ENCODE data around the gene YTHDC1.

DNA sequence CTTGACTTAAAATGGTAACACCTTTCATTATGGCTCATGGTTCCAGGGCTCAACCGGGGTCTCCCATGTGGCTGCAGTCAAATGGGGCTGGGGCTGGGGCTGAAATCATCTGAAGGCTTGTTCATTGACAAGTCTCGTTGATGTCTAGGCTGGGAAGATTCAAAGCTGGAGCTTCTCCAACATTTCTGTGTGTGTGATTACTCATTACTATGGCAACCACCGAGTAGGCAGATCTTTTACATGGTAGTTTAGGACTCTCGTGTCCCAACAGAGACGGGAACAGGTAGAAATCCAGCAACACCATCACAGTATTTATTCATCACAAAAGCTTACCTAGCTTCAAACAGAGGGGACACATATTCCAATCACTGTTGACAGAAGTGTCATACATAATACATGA is 7.8 kb downstream of the YTHDC1 start:
- TF ChIP-seq NFE2L2 (conservative IDR thresholded peaks at IDR 0.05; ENCODE audit: low read length) (no peak), CHD2 (IDR thresholded peaks at IDR 0.05; ENCODE audit: low read length, partially characterized antibody) (no peak), SREBF2 (IDR thresholded peaks at IDR 0.05) (no peak), EP300 (IDR thresholded peaks at IDR 0.05) (no peak), RCOR1 (IDR thresholded peaks at IDR 0.05; ENCODE audit: low read depth, low read length) (no peak), HDAC2 (IDR thresholded peaks at IDR 0.05) (no peak), EHMT2 (IDR thresholded peaks at IDR 0.05; ENCODE audit: low read depth) (no peak), MAFK (IDR thresholded peaks at IDR 0.05; ENCODE audit: partially characterized antibody) (no peak), POLR2A (IDR thresholded peaks at IDR 0.05; ENCODE audit: low read length) (no peak)
- TF ChIP-seq, protein P1, sequence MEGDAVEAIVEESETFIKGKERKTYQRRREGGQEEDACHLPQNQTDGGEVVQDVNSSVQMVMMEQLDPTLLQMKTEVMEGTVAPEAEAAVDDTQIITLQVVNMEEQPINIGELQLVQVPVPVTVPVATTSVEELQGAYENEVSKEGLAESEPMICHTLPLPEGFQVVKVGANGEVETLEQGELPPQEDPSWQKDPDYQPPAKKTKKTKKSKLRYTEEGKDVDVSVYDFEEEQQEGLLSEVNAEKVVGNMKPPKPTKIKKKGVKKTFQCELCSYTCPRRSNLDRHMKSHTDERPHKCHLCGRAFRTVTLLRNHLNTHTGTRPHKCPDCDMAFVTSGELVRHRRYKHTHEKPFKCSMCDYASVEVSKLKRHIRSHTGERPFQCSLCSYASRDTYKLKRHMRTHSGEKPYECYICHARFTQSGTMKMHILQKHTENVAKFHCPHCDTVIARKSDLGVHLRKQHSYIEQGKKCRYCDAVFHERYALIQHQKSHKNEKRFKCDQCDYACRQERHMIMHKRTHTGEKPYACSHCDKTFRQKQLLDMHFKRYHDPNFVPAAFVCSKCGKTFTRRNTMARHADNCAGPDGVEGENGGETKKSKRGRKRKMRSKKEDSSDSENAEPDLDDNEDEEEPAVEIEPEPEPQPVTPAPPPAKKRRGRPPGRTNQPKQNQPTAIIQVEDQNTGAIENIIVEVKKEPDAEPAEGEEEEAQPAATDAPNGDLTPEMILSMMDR (IDR thresholded peaks at IDR 0.05) = no peak
